Endothelial cell of umbilical vein (primary cell): ENCODE data around the gene TCP11. TPM values are rescaled to one million over a fixed set of nuclear protein-coding genes. Genes with fewer than 3 reads are reported as not detected.

Experiments
- BruUV-seq: library from RNA; stranded (reverse); fragments of 400-500 nt; replicated peaks from 2 replicates; lab custom pipeline; 2021; lab: Mats Ljungman, UMichigan
- CTCF ChIA-PET: fragments of 300-600, 350-600 bp; sonication (Branson Sonifier 250); formaldehyde crosslinking; loops from one replicate; lab custom pipeline; 2021; ENCODE audit warnings: antibody characterized with exemption, inconsistent platforms; lab: Charles Lee
- POLR2A ChIA-PET: fragments of 300-600, 350-600 bp; sonication (Branson Sonifier 250); formaldehyde crosslinking; loops from one replicate; lab custom pipeline; 2021; ENCODE audit warnings: antibody characterized with exemption, inconsistent platforms; lab: Charles Lee
- DNase-seq: peaks from one replicate; pipeline ENCODE4 v3.0.0-alpha.2; 2011; ENCODE audit warnings: low read depth, low spot score
- FAIRE-seq: peaks from 2 replicates; lab custom pipeline; 2011; peaks lifted over from hg19 to GRCh38; lab: Jason Lieb, UNC
- H2AFZ ChIP-seq: 2 replicates; pipeline ENCODE4 v1.6.0; 2012; ENCODE audit warnings: low read depth, low read length, control low read depth, inconsistent platforms
- H3K27ac ChIP-seq: 2 replicates; pipeline ENCODE4 v1.5.1; 2011; ENCODE audit warnings: low read depth, mild to moderate bottlenecking, control low read depth, low read length, moderate library complexity; ENCODE audit not compliant: insufficient read depth
- H3K27me3 ChIP-seq, 2 experiments: 2 replicates each; pipeline versions ENCODE4 v1.6.0 to v1.6.1; 2011; ENCODE audit warnings: low read length in 2 of 2, mixed read lengths in 1 of 2; ENCODE audit not compliant: control insufficient read depth in 2 of 2, insufficient read depth in 2 of 2
- H3K36me3 ChIP-seq, 2 experiments: 2 replicates in 1 of 2; 3 replicates in 1 of 2; pipeline ENCODE4 v1.5.1; 2011; ENCODE audit warnings: low read length in 2 of 2, mild to moderate bottlenecking in 1 of 2, moderate library complexity in 1 of 2; ENCODE audit not compliant: control insufficient read depth in 2 of 2, insufficient read depth in 2 of 2; ENCODE audit errors: extremely low read depth in 1 of 2
- H3K4me1 ChIP-seq: 3 replicates; pipeline ENCODE4 v1.5.1; 2011; ENCODE audit warnings: mild to moderate bottlenecking, low read length; ENCODE audit not compliant: control insufficient read depth, insufficient read depth; ENCODE audit errors: extremely low read depth
- H3K4me2 ChIP-seq: 2 replicates; pipeline ENCODE4 v1.6.1; 2011; ENCODE audit warnings: low read length, control low read depth, mixed read lengths; ENCODE audit not compliant: insufficient read depth
- H3K4me3 ChIP-seq, 3 experiments: fragments of 200-600 bp in 1 of 3; sonication (generic), shearing (Covaris generic) in 1 of 3; replicated peaks in 1 of 3; 2 replicates each; pipeline ENCODE4 v1.5.1; 2011 to 2016; ENCODE audit warnings: control low read depth in 3 of 3, low read length in 3 of 3, mild to moderate bottlenecking in 2 of 3, inconsistent platforms in 1 of 3, low read depth in 1 of 3, moderate library complexity in 1 of 3; ENCODE audit not compliant: insufficient read depth in 1 of 3
- H3K79me2 ChIP-seq: 2 replicates; pipeline ENCODE4 v1.6.0; 2012; ENCODE audit warnings: low read length, inconsistent platforms; ENCODE audit not compliant: control insufficient read depth, insufficient read depth
- H3K9ac ChIP-seq: replicated peaks from 2 replicates; pipeline ENCODE3; 2011; ENCODE audit warnings: low read length, control low read depth; ENCODE audit not compliant: insufficient read depth; ENCODE audit errors: extremely low read depth
- H3K9me1 ChIP-seq: replicated peaks from 3 replicates; pipeline ENCODE4 v1.6.0; 2011; ENCODE audit warnings: mild to moderate bottlenecking, low read length; ENCODE audit not compliant: control insufficient read depth, insufficient read depth; ENCODE audit errors: extremely low read depth
- H3K9me3 ChIP-seq: replicated peaks from 2 replicates; pipeline ENCODE4 v1.5.1; 2012; ENCODE audit warnings: low read length, inconsistent platforms; ENCODE audit not compliant: control insufficient read depth, insufficient read depth
- H4K20me1 ChIP-seq: replicated peaks from 2 replicates; pipeline ENCODE3; 2011; ENCODE audit warnings: mild to moderate bottlenecking, low read length; ENCODE audit not compliant: control insufficient read depth, insufficient read depth; ENCODE audit errors: extremely low read depth
- CTCF ChIP-seq, 2 donors: IDR thresholded peaks; 1 replicate in 1 of 2; 2 replicates in 1 of 2; pipeline ENCODE4 v1.5.1; 2011; ENCODE audit warnings: low read length in 2 of 2, mild to moderate bottlenecking in 2 of 2, moderate library complexity in 2 of 2, control low read depth in 1 of 2, inconsistent platforms in 1 of 2, low read depth in 1 of 2; ENCODE audit not compliant: insufficient read depth in 1 of 2; ENCODE audit errors: extremely low read depth in 1 of 2
- EZH2 ChIP-seq: IDR thresholded peaks from 2 replicates; pipeline ENCODE4 v1.6.1; 2012; ENCODE audit warnings: borderline replicate concordance, low read depth, mild to moderate bottlenecking, moderate library complexity, low read length, inconsistent platforms; ENCODE audit not compliant: severe bottlenecking
- FOS ChIP-seq: IDR thresholded peaks from 2 replicates; pipeline ENCODE4 v1.6.1; 2011; ENCODE audit warnings: mild to moderate bottlenecking, low read length, moderate library complexity, borderline replicate concordance; ENCODE audit not compliant: insufficient read depth
- GATA2 ChIP-seq: IDR thresholded peaks from 2 replicates; pipeline ENCODE4 v1.7.0; 2011; ENCODE audit warnings: low read depth, mild to moderate bottlenecking, moderate library complexity, mixed read lengths, low read length; ENCODE audit not compliant: insufficient read length, insufficient read depth
- JUN ChIP-seq: IDR thresholded peaks from 2 replicates; pipeline ENCODE4 v1.6.1; 2011; ENCODE audit warnings: borderline replicate concordance, low read depth; ENCODE audit not compliant: insufficient read length, insufficient read depth
- MAX ChIP-seq: IDR thresholded peaks from 2 replicates; pipeline ENCODE4 v1.6.1; 2011; ENCODE audit not compliant: insufficient read depth, insufficient read length
- MYC ChIP-seq: IDR thresholded peaks from one replicate; pipeline ENCODE4 v1.6.1; 2011; ENCODE audit warnings: mild to moderate bottlenecking, low read depth, low read length
- POLR2AphosphoS5 ChIP-seq: IDR thresholded peaks from 2 replicates; pipeline ENCODE4 v1.6.1; 2012; ENCODE audit warnings: low read depth, mild to moderate bottlenecking, control low read depth, low read length, moderate library complexity; ENCODE audit not compliant: insufficient read depth
- dilution Hi-C: fragments of 300-500 bp; cut with MboI; formaldehyde crosslinking; loops from one replicate; pipeline ENCODE4 v1.15.0; 2019; ENCODE audit warnings: low sequenced_read_pairs; ENCODE audit not compliant: extremely low pct_ligation_motif_present
- intact Hi-C: fragments of 100-400 bp; cut with micrococcal nuclease; formaldehyde crosslinking; loops from one replicate; pipeline ENCODE4 v1.10.0; 2022
- polyA plus RNA-seq, 4 experiments: library from polyadenylated mRNA; depleted of rRNA in 3 of 4; stranded (reverse) in 3 of 4; unstranded in 1 of 4; fragments of >200 nt; gene quantifications; 2 replicates each; pipeline versions ENCODE4 v1.2.1 to v1.2.3, GENCODE V29; 2011 to 2012; ENCODE audit warnings: missing spikeins in 1 of 4
- total RNA-seq: library from RNA; stranded (reverse); gene quantifications from 2 replicates; pipeline ENCODE4 v1.2.3, GENCODE V29; 2021

The TCP11 gene
- total and polyA plus RNA-seq, 2 donors (not counting 3 experiments of a cell fraction or from before 2014, with no cell fraction given): 0.18 TPM; not detected in 1

GRCh38 chr6:35142588-35143569, 1.7 kb upstream of the TCP11 start:
- CTCF ChIA-PET: interaction anchor here (5.5 to 9.0 kb wide), 3 partner anchors 62 to 159 kb away, joined by 168 to 302 read pairs (median 181); no protein-coding TSS in a partner anchor
- Histone ChIP-seq H3K4me3 (no peak overlapping the region), H3K36me3 (no peaks in the 10 kb centered on the region), H3K27ac (no peak overlapping the region), H3K9me3 (no peaks in the 10 kb centered on the region), H3K27me3 (no peaks in the 10 kb centered on the region), H3K9ac (no peak overlapping the region), H3K9me1 (no peaks in the 10 kb centered on the region), H3K4me2 (no peak overlapping the region), H3K79me2 (no peaks in the 10 kb centered on the region), H2AFZ (no peak overlapping the region), H3K4me1 (no peaks in the 10 kb centered on the region), H4K20me1 (no peaks in the 10 kb centered on the region)
- intact Hi-C loops: loop anchor here (10.0 kb wide), 1 partner anchor 278 kb away; no protein-coding TSS in a partner anchor
- dilution Hi-C loops: no loop called here
- no peak for DNase-seq
- no TSS peak for BruUV-seq
- no peak for FAIRE-seq
- POLR2A ChIA-PET: no interaction called here
- no peak for TF ChIP-seq FOS
- TF ChIP-seq MAX: no peak
- no peak for TF ChIP-seq GATA2

- dilution Hi-C loops (no loop called here), intact Hi-C loops (loop anchor here (1.0 to 10.0 kb wide), 6 partner anchors 65 to 613 kb away; no protein-coding TSS in a partner anchor)
- no peak for TF ChIP-seq GATA2
- TF ChIP-seq FOS: no peak
- no peak for TF ChIP-seq MYC
- TF ChIP-seq CTCF (IDR thresholded peaks at IDR 0.05; ENCODE audit: extremely low read depth in 1 of 2, insufficient read depth in 1 of 2, low read depth in 1 of 2, low read length in 2 of 2): no peak
- no peak for TF ChIP-seq EZH2
- no peak for TF ChIP-seq POLR2AphosphoS5
- no peak for TF ChIP-seq JUN
- H3K79me2 ChIP-seq: no peaks in the 10 kb centered on the region
- H3K4me1 ChIP-seq: no peaks in the 10 kb centered on the region
- no peaks in the 10 kb centered on the region for H4K20me1 ChIP-seq
- no peak overlapping the region for H3K4me3 ChIP-seq
- H3K9me1 ChIP-seq: no peaks in the 10 kb centered on the region
- H3K4me2 ChIP-seq: no peak overlapping the region
- peak overlapping the region; percentile 19 for H3K9ac ChIP-seq
- no peak overlapping the region for H3K27ac ChIP-seq
- H3K27me3 ChIP-seq: no peaks in the 10 kb centered on the region
- no peaks in the 10 kb centered on the region for H3K36me3 ChIP-seq
- H2AFZ ChIP-seq: peak overlapping the region; percentile 70
- no peaks in the 10 kb centered on the region for H3K9me3 ChIP-seq
- ChIA-PET CTCF (interaction anchor here (0.8 to 5.5 kb wide), 37 partner anchors 10 to 977 kb away, joined by 3 to 302 read pairs (median 6); partner anchors contain the start of genes ANKS1A, BLTP3A, SNRPC and TAF11), POLR2A (interaction anchor here (1.6 kb wide), 1 partner anchor 154 kb away, joined by 5 read pairs; no protein-coding TSS in a partner anchor)
- no peak for FAIRE-seq
- DNase-seq: no peak
- no TSS peak for BruUV-seq
Observed at GRCh38 chr6:35140639-35141006, 516 bp downstream of the TCP11 start.
